Activated B cell treated with CpG ODN at 0.5 μM for 24 hours (primary cell): Measurements from ENCODE around the gene TRIM72. TPM values are rescaled to one million over a fixed set of nuclear protein-coding genes. Genes with fewer than 3 reads are reported as not detected.
"Not testable (repeated sequence)": the region's sequence is repeated elsewhere in the genome, so short reads cannot be mapped to it uniquely, and the experiment has no call there.

Source experiments
- ATAC-seq: fragments of 200-7000 bp; cut with Tn5 transposase; one replicate; pipeline ENCODE4 v1.10.0; 2021; ENCODE audit warnings: low read depth, mild to moderate bottlenecking, moderate library complexity
- CTCF ChIA-PET: fragments of 350-600 bp; sonication (Branson Sonifier 250); formaldehyde crosslinking; loops from one replicate; lab custom pipeline; 2021; ENCODE audit warnings: antibody characterized with exemption; lab: Charles Lee
- POLR2A ChIA-PET: fragments of 350-600 bp; sonication (Branson Sonifier 250); formaldehyde crosslinking; loops from one replicate; lab custom pipeline; 2021; ENCODE audit warnings: antibody characterized with exemption; lab: Charles Lee
- DNase-seq: peaks from one replicate; pipeline ENCODE4 v3.0.0; 2022
- H3K27ac Mint-ChIP-seq: one replicate; pipeline ENCODE4 v1.8.0; 2020; ENCODE audit warnings: mixed read lengths
- H3K27me3 Mint-ChIP-seq: one replicate; pipeline ENCODE4 v1.8.0; 2021; ENCODE audit warnings: mixed read lengths
- H3K36me3 Mint-ChIP-seq: one replicate; pipeline ENCODE4 v1.8.0; 2021; ENCODE audit warnings: low read depth, mixed read lengths
- H3K4me1 Mint-ChIP-seq: one replicate; pipeline ENCODE4 v1.8.0; 2021; ENCODE audit warnings: mixed read lengths
- H3K4me3 Mint-ChIP-seq: one replicate; pipeline ENCODE4 v1.8.0; 2020; ENCODE audit warnings: mild to moderate bottlenecking, mixed read lengths
- H3K9me3 Mint-ChIP-seq: one replicate; pipeline ENCODE4 v1.8.0; 2020; ENCODE audit warnings: mixed read lengths
- intact Hi-C: fragments of 100-400 bp; cut with micrococcal nuclease; formaldehyde crosslinking; loops from one replicate; pipeline ENCODE4 v1.15.1; 2024
- total RNA-seq: library from RNA; stranded (reverse); gene quantifications from 2 replicates; pipeline ENCODE4 v1.2.3, GENCODE V29; 2022
- TF ChIP-seq, protein P1 (sequence below): fragments of 200-600 bp; IDR thresholded peaks from one replicate; pipeline ENCODE4 v1.8.0; 2022; ENCODE audit warnings: antibody characterized with exemption, mild to moderate bottlenecking

Gene TRIM72
- total RNA-seq, 1 donor from 2014 or later: 0.16 TPM

DNA sequence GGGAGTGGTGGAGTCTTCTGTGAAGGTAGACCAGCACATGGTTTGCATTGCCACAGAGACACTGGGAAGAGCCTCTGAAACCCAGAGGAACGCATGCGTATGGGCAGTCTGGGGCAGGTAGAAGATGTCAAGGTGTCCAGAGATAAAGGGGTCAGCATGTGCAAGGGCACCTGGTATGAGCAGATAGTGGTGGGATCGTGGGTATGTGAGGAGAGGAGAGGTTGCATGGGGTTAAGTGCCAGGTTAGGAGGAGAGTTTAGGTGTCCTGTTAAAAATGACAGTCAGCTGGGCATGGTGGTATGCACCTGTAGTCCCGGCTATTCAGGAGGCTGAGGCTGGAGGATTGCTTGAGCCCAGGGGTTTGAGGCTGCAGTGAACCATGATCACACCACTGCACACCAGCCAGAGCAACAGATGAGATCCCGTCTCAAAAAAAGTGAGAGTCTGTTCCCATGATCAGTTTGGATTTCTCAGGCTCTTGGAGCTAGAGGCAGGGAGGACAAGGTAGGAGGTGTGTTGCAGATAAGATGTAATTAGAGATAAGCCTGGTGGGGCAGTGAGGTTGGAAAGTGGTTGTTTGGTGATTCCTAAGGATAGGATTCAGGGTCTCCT is 14.4 kb upstream of the TRIM72 start:
- ChIA-PET POLR2A (interaction anchor here (1.1 to 7.0 kb wide), 3 partner anchors 21 to 259 kb away, joined by 4 to 146 read pairs (median 19); partner anchors contain the start of genes ARMC5 and FUS), CTCF (no interaction called here)
- TF ChIP-seq, protein P1, sequence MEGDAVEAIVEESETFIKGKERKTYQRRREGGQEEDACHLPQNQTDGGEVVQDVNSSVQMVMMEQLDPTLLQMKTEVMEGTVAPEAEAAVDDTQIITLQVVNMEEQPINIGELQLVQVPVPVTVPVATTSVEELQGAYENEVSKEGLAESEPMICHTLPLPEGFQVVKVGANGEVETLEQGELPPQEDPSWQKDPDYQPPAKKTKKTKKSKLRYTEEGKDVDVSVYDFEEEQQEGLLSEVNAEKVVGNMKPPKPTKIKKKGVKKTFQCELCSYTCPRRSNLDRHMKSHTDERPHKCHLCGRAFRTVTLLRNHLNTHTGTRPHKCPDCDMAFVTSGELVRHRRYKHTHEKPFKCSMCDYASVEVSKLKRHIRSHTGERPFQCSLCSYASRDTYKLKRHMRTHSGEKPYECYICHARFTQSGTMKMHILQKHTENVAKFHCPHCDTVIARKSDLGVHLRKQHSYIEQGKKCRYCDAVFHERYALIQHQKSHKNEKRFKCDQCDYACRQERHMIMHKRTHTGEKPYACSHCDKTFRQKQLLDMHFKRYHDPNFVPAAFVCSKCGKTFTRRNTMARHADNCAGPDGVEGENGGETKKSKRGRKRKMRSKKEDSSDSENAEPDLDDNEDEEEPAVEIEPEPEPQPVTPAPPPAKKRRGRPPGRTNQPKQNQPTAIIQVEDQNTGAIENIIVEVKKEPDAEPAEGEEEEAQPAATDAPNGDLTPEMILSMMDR: no peak
- no peaks in the 10 kb centered on the region for H3K27me3 Mint-ChIP-seq
- peak overlapping the region; percentile 36 for H3K4me3 Mint-ChIP-seq
- no peaks in the 10 kb centered on the region for H3K9me3 Mint-ChIP-seq
- ATAC-seq (no peak), DNase-seq (no peak)
- H3K4me1 Mint-ChIP-seq: peaks cover 54% of the 10 kb centered on the region
- peak overlapping the region; percentile 13 for H3K27ac Mint-ChIP-seq
- intact Hi-C loops: loop anchor here (2.0 to 5.0 kb wide), 3 partner anchors 43 to 243 kb away; partner anchors contain the start of genes ITGAM and ZNF843
- H3K36me3 Mint-ChIP-seq: peaks cover 53% of the 10 kb centered on the region

DNA sequence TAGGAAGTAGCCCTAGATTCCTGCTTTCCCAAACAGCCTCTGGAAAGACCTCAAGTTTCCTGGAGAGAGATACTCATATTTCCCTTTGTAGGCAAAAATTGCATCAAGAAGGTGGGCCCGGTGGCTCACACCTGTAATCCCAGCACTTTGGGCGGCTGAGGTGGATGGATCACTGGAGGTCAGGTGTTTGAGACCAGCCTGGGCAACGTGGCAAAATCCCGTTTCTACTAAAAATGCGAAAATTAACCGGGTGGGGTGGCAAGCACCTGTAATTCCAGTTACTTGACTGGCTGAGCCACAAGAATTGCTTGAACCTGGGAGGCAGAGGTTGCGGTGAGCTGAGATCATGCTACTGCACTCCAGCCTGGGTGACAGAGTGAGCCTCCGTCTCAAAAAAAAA is 13.8 kb upstream of the TRIM72 start:
- intact Hi-C loops: loop anchor here (2.0 to 5.0 kb wide), 3 partner anchors 42 to 243 kb away; partner anchors contain the start of genes ITGAM and ZNF843
- Mint-ChIP-seq H3K4me1 (peaks cover 56% of the 10 kb centered on the region), H3K4me3 (peak overlapping the region; percentile 36), H3K27ac (peak overlapping the region; percentile 13), H3K36me3 (peaks cover 49% of the 10 kb centered on the region)
- ChIA-PET POLR2A (interaction anchor here (0.6 to 7.0 kb wide), 7 partner anchors 10 to 452 kb away, joined by 3 to 146 read pairs (median 11); partner anchors contain the start of genes ARMC5, FUS, PHKG2 and PYDC1), CTCF (interaction anchor here (1.3 to 2.4 kb wide), 2 partner anchors 102 to 133 kb away, joined by 5 to 20 read pairs; no protein-coding TSS in a partner anchor)
- ATAC-seq, H3K27me3 Mint-ChIP-seq, DNase-seq, H3K9me3 Mint-ChIP-seq: not testable (repeated sequence)

DNA sequence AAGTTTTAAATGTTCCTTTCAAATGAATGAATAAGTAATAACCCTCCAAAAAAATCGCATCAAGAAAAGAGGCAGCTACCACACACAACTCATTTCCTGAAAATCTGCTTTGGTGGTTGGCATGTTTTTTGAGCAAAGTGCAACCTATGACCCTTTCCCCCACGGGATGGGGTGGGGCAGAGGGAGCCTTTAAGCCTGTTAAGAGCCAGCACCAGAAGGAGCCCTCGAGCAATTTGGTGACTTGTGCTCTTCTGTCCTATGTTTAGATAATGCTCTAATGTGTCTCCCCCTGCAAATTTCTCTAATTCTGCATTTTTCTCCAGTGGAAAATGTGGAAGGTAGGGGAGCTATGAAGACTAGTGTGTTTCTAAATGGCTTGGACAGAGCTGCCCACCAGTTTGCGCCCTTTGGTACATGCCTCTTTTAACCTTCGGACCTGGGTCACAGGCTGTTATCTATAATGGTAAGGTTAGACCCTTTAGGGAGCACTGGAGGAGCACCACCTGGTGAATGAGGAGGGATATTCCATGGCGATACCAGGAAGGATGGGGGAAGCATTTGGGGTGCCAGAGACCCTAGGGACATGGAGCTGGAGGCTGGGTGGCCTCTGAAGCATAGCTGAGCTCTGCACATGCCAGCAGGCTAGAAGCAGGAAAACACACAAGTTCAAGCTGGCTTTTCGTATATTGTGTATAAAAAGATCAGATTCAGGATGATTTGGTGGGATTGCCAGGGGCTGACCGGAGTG is 12.9 kb upstream of the TRIM72 start:
- peak; percentile 41 for ATAC-seq
- Mint-ChIP-seq H3K27ac (peak overlapping the region; percentile 86), H3K4me3 (peak overlapping the region; percentile 91), H3K27me3 (no peaks in the 10 kb centered on the region), H3K9me3 (no peaks in the 10 kb centered on the region), H3K36me3 (peaks cover 41% of the 10 kb centered on the region), H3K4me1 (peaks cover 56% of the 10 kb centered on the region)
- TF ChIP-seq, protein P1: no peak
- CTCF ChIA-PET: interaction anchor here (0.8 to 2.4 kb wide), 4 partner anchors 101 to 216 kb away, joined by 3 to 20 read pairs (median 6); partner anchors contain the start of gene HSD3B7
- DNase-seq: no peak
- POLR2A ChIA-PET: interaction anchor here (0.6 to 7.0 kb wide), 16 partner anchors 7 to 967 kb away, joined by 3 to 146 read pairs (median 10); partner anchors contain the start of genes ARMC5, FUS, ITGAM and PHKG2
- intact Hi-C loops: loop anchor here (1.0 to 5.0 kb wide), 4 partner anchors 41 to 242 kb away; partner anchors contain the start of genes ITGAM and ZNF843

DNA sequence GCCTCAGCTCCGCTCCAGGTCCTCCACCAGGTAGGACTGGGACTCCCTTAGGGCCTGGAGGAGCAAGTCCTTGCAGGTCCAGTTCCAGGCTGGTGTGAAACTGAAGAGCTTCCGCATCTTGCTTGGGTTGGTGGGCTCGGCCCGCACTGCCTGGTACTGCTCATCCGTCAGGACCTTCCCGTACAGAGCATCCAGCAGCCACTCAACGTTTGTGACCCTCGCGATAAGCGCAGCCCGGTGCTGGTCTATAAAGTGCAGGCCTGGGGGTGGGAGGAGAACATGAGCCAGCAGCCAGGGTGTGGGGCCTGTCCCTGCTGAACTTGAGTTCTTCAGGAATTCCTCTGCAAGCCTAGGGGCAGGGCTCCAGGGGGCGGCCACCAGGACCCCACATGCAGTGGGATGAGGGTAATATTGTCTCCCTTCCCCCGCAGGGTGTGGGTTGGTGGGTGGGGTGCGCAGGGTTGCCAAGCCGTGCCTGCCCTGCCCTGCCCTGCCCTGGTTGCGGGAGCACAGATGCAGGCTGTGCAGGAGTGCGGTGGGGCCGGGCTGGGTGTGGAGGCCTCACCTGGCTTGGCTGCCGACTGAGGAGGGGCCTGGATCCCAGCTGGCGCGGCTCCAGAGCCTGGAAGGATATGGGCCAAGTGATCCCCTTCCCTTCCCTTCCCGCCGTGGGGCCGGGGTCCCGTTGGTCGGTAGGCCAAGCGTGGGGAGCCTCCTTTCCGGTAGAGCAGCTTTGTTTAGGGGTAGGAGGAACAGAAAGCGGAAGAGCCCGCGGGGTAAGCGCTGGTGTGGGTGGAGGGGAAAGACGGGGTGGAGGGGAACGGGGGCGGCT is 12.1 kb upstream of the TRIM72 start:
- peak; percentile 31 for DNase-seq
- peak; percentile 81 for ATAC-seq
- Mint-ChIP-seq H3K36me3 (peaks cover 33% of the 10 kb centered on the region), H3K27me3 (no peaks in the 10 kb centered on the region), H3K4me3 (peak overlapping the region; percentile 91), H3K4me1 (peaks cover 56% of the 10 kb centered on the region), H3K27ac (peak overlapping the region; percentile 86), H3K9me3 (no peaks in the 10 kb centered on the region)
- intact Hi-C loops: loop anchor here (1.0 to 5.0 kb wide), 7 partner anchors 15 to 241 kb away; partner anchors contain the start of genes FUS, ITGAM and ZNF843
- POLR2A ChIA-PET: interaction anchor here (0.5 to 7.0 kb wide), 30 partner anchors 8 to 1228 kb away, joined by 3 to 146 read pairs (median 6); partner anchors contain the start of genes ARMC5, FUS, ITGAM and KAT8
- CTCF ChIA-PET: interaction anchor here (0.8 to 2.4 kb wide), 5 partner anchors 10 to 217 kb away, joined by 3 to 20 read pairs (median 3); partner anchors contain the start of gene HSD3B7
- TF ChIP-seq, protein P1: no peak
